Vagina (tissue), 2 donors: Measurements from ENCODE around the gene PPFIBP1.

Experiments used
- POLR2A ChIP-seq, 2 donors: fragments of 450-650 bp; IDR thresholded peaks; one replicate each; pipeline ENCODE4 v1.6.1; 2017; ENCODE audit warnings: antibody characterized with exemption in 2 of 2, mild to moderate bottlenecking in 2 of 2, moderate library complexity in 2 of 2
- POLR2AphosphoS5 ChIP-seq, 2 donors: sonication (generic); formaldehyde crosslinking; IDR thresholded peaks; one replicate each; pipeline ENCODE4 v1.9.0; 2017; ENCODE audit warnings: antibody characterized with exemption in 2 of 2, mild to moderate bottlenecking in 2 of 2, low read depth in 1 of 2; ENCODE audit not compliant: insufficient read depth in 1 of 2

- TF ChIP-seq POLR2A (IDR thresholded peaks at IDR 0.05) = no peak
- no peak for TF ChIP-seq POLR2AphosphoS5 (IDR thresholded peaks at IDR 0.05; ENCODE audit: insufficient read depth in 1 of 2, low read depth in 1 of 2)
Observed at GRCh38 chr12:27685274-27685673, 161.3 kb downstream of the PPFIBP1 start.
